ENCODE data around the gene LYSMD4.
"Not testable (repeated sequence)": the region's sequence is repeated elsewhere in the genome, so short reads cannot be mapped to it uniquely, and the experiment has no call there.

The LYSMD4 gene

GRCh38 chr15:99733268-99734039, at the start of gene LYSMD4:
Gene LYSMD4, minus strand, starts transcription at chr15:99733437. Its CDS starts 1,438 bp downstream, at chr15:99731999.
- DNase-seq (ENCODE audit: low read depth): peak; percentile 99

- not testable (repeated sequence) for DNase-seq (ENCODE audit: low read depth)
These were observed 48.8 kb upstream of the LYSMD4 start for GRCh38 chr15:99782029-99782428.

- DNase-seq (ENCODE audit: low read depth): no peak
These were observed 43.9 kb upstream of the LYSMD4 start for GRCh38 chr15:99777144-99777543.

- DNase-seq (ENCODE audit: low read depth): no peak
These were observed 31.3 kb upstream of the LYSMD4 start for GRCh38 chr15:99764522-99764921.

- no peak for DNase-seq (ENCODE audit: low read depth)
These were observed 30.6 kb upstream of the LYSMD4 start for GRCh38 chr15:99763827-99764226.

GRCh38 chr15:99762288-99762687, 29.1 kb upstream of the LYSMD4 start:
- no peak for DNase-seq (ENCODE audit: low read depth)

GRCh38 chr15:99755692-99756409, 22.6 kb upstream of the LYSMD4 start:
- no peak for DNase-seq (ENCODE audit: low read depth)

GRCh38 chr15:99753066-99753465, 19.8 kb upstream of the LYSMD4 start:
- DNase-seq (ENCODE audit: low read depth): no peak

- no peak for DNase-seq (ENCODE audit: low read depth)
These were observed 19.3 kb upstream of the LYSMD4 start for GRCh38 chr15:99752556-99752955.

GRCh38 chr15:99750326-99750725, 17.1 kb upstream of the LYSMD4 start:
- DNase-seq (ENCODE audit: low read depth): not testable (repeated sequence)

GRCh38 chr15:99749386-99749785, 16.1 kb upstream of the LYSMD4 start:
- no peak for DNase-seq (ENCODE audit: low read depth)

GRCh38 chr15:99745370-99746086, 12.3 kb upstream of the LYSMD4 start:
- no peak for DNase-seq (ENCODE audit: low read depth)

- no peak for DNase-seq (ENCODE audit: low read depth)
These were observed 10.9 kb upstream of the LYSMD4 start for GRCh38 chr15:99744142-99744541.

- no peak for DNase-seq (ENCODE audit: low read depth)
These were observed 8.6 kb upstream of the LYSMD4 start for GRCh38 chr15:99741835-99742234.

- no peak for DNase-seq (ENCODE audit: low read depth)
These were observed 5.0 kb upstream of the LYSMD4 start for GRCh38 chr15:99738021-99738847.

GRCh38 chr15:99736702-99737101, 3.5 kb upstream of the LYSMD4 start:
- no peak for DNase-seq (ENCODE audit: low read depth)

- no peak for DNase-seq (ENCODE audit: low read depth)
These were observed 2.6 kb upstream of the LYSMD4 start for GRCh38 chr15:99735868-99736267.

GRCh38 chr15:99734575-99734974, 1.3 kb upstream of the LYSMD4 start:
- DNase-seq (ENCODE audit: low read depth): no peak

- DNase-seq (ENCODE audit: low read depth): not testable (repeated sequence)
These were observed 729 bp upstream of the LYSMD4 start for GRCh38 chr15:99734040-99734291.

- DNase-seq (ENCODE audit: low read depth): no peak
These were observed 428 bp downstream of the LYSMD4 start for GRCh38 chr15:99732751-99733267.

- no peak for DNase-seq (ENCODE audit: low read depth)
These were observed 1.0 kb downstream of the LYSMD4 start for GRCh38 chr15:99732124-99732750.
